Naive B cell (primary cell): ENCODE results near the gene DDX19B. TPM values are rescaled to one million over a fixed set of nuclear protein-coding genes. Genes with fewer than 3 reads are reported as not detected.

Source experiments
- ATAC-seq, 2 donors: fragments of 150-1000 bp; cut with Tn5 transposase; 2 replicates each; pipeline ENCODE4 v1.10.0; 2021; ENCODE audit warnings: low read depth in 2 of 2, mild to moderate bottlenecking in 2 of 2, moderate library complexity in 2 of 2
- DNase-seq: peaks from one replicate; pipeline ENCODE4 v3.0.0; 2022
- H3K27ac Mint-ChIP-seq, 6 donors: one replicate each; pipeline ENCODE4 v1.8.0; 2020 to 2022; ENCODE audit warnings: mild to moderate bottlenecking in 6 of 6, mixed read lengths in 6 of 6, moderate library complexity in 5 of 6, inconsistent platforms in 2 of 6
- H3K27me3 Mint-ChIP-seq, 3 donors: one replicate each; pipeline ENCODE4 v1.8.0; 2021 to 2022; ENCODE audit warnings: mixed read lengths in 3 of 3, mild to moderate bottlenecking in 1 of 3
- H3K36me3 Mint-ChIP-seq, 2 donors: one replicate each; pipeline ENCODE4 v1.8.0; 2020 to 2022; ENCODE audit warnings: mixed read lengths in 2 of 2, inconsistent platforms in 1 of 2, mild to moderate bottlenecking in 1 of 2
- H3K4me1 Mint-ChIP-seq, 3 donors: one replicate each; pipeline ENCODE4 v1.8.0; 2020 to 2022; ENCODE audit warnings: mixed read lengths in 3 of 3, inconsistent platforms in 1 of 3, mild to moderate bottlenecking in 1 of 3, moderate library complexity in 1 of 3
- H3K4me3 Mint-ChIP-seq, 8 donors: one replicate each; pipeline ENCODE4 v1.8.0; 2020 to 2022; ENCODE audit warnings: mild to moderate bottlenecking in 8 of 8, mixed read lengths in 8 of 8, moderate library complexity in 8 of 8, inconsistent platforms in 2 of 8
- H3K9me3 Mint-ChIP-seq, 7 donors: one replicate each; pipeline ENCODE4 v1.8.0; 2020 to 2022; ENCODE audit warnings: mixed read lengths in 7 of 7, mild to moderate bottlenecking in 5 of 7, inconsistent platforms in 2 of 7, moderate library complexity in 1 of 7
- polyA plus RNA-seq, 6 donors: library from polyadenylated mRNA; unstranded; fragments of 300-500 nt; fragmentation: Illumina TruSeq; gene quantifications; one replicate each; pipeline ENCODE4 v1.2.3, GENCODE V29; 2021; ENCODE audit warnings: low read depth in 6 of 6

The DDX19B gene
- polyA plus RNA-seq, 6 donors from 2014 or later = 33.8 to 54.6 (median 37.8) TPM

DNA sequence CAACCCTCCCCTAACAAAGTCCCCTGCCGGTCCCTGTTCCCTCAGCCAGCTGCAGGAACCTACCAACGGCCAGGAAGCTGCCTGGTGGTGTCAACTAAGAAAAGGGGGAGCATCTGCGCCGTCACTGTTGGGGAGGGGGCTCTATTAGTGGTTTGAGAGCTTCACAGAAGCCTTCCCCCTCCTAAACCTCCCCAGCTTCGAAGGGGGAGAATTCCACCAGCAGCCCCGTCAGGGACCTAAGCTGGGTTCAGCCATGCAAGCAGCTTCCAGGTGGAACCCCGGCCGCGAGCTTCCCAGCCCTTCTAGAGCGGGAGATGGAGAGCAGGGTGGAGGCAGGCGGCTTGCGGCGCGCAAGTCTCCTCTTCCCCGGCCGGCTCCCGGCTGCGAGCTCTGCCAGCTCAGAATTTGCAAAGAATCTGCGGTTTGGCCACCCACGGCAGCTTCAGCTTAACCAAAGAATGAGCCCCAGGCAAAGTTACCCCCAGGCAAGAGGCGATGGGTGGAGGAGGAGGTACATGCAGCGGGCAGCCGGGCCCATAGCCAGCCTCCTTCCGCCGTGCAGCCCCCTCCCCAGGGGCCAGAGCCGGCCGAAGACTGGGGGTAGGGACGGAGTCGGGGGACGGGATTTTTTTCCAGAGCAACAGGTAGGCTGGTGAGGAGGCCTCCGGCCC, 81.4 kb downstream of the DDX19B start:
- H3K27ac Mint-ChIP-seq = peak overlapping the region in 5 of 6 donors; percentile 27 to 96 (median 92)
- H3K27me3 Mint-ChIP-seq = no peaks in the 10 kb centered on the region
- H3K36me3 Mint-ChIP-seq = peaks cover 0 to 4% of the 10 kb centered on the region in 2 donors
- peaks cover 8 to 24% (median 22%) of the 10 kb centered on the region in 3 donors for H3K4me1 Mint-ChIP-seq
- DNase-seq (peak; percentile 55), ATAC-seq (peak; percentile 18 to 25)
- H3K4me3 Mint-ChIP-seq = peak overlapping the region; percentile 92 to 99 (median 98)
- H3K9me3 Mint-ChIP-seq = no peaks in the 10 kb centered on the region

DNA sequence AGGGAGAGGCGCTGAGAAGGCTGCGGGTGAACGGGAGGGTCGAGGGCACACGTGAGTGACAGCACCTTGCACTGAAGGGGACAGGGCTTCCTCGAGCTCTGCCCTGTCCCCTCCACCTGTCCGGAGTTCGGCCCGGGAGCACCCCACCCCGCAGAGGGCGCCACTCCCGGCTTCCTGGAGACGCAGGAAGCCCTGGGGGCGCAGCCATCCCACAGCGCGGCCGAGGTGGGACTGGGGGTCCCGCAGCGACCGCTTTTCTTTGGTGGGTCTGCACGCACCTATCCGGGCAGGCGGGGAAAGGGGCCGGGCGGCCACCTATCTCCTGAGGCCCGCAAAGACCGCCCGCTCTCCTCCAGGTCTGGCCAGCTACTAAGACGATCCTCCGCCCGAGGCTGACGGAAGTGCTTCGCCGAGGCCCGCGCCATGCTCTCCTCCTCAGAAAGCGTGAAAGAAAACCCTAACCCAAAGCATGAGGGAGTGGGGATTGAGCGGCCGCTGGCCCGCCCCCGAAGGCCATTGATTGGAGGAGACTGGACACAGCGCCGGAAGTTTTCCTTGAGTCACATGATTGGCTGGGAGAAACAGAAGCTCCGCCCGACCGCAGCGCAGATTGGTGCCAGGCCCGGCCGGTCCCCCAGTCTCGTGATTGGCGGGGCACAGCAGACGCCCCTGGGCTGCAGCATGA, 82.1 kb downstream of the DDX19B start:
- Mint-ChIP-seq H3K27ac (peak overlapping the region; percentile 89 to 96 (median 94)), H3K9me3 (no peaks in the 10 kb centered on the region), H3K36me3 (peaks cover 0 to 5% of the 10 kb centered on the region in 2 donors), H3K4me3 (peak overlapping the region; percentile 92 to 99 (median 98)), H3K4me1 (peaks cover 8 to 24% (median 22%) of the 10 kb centered on the region in 3 donors), H3K27me3 (no peaks in the 10 kb centered on the region)
- ATAC-seq (peak; percentile 91 to 93), DNase-seq (peak; percentile 96)

GRCh38 chr16:70381604-70382342, 82.8 kb downstream of the DDX19B start:
- Mint-ChIP-seq H3K9me3 (no peaks in the 10 kb centered on the region), H3K4me1 (peaks cover 8 to 24% (median 22%) of the 10 kb centered on the region in 3 donors), H3K27ac (peak overlapping the region in 5 of 6 donors; percentile 37 to 96 (median 92)), H3K36me3 (peaks cover 0 to 5% of the 10 kb centered on the region in 2 donors), H3K27me3 (no peaks in the 10 kb centered on the region), H3K4me3 (peak overlapping the region; percentile 92 to 99 (median 98))
- no peak for DNase-seq
- peak; percentile 6 to 9 for ATAC-seq

DNA sequence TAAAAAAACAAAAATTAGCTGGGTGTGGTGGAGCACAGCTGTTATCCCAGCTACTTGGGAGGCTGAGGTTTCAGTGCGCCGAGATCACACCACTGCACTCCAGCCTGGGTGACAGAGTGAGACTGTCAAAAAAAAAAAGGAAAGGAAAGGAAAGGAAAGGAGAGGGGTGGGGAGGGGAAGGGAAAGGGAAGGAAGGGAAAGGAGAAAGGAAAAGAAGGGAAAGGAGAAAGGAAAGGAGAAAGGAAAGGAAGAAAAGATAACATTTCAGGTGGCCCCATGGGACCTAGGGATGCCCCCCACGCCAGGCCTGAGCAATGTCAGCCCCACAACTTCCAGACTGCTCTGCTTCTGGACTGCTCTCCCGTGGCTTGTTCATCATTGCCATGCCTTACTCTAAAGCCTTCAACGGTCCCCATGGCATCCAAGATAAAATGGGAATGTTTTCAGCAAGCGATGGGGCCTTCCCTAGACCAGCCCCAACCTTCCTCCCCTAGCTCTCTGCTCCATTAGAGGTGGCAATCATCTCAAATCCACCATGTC, 84.5 kb downstream of the DDX19B start:
- Mint-ChIP-seq H3K9me3 (no peaks in the 10 kb centered on the region), H3K4me3 (peak overlapping the region in 5 of 8 donors; percentile 20 to 98 (median 66)), H3K36me3 (peaks cover 7 to 12% of the 10 kb centered on the region in 2 donors), H3K4me1 (peaks cover 4 to 20% (median 19%) of the 10 kb centered on the region in 3 donors), H3K27ac (peak overlapping the region in 3 of 6 donors; percentile 8 to 54 (median 26)), H3K27me3 (no peaks in the 10 kb centered on the region)
- no peak for ATAC-seq
- DNase-seq = no peak

Other genes starting within 250 kb of the DDX19B start
- gene PDPR, start 184.9 kb upstream of the DDX19B start, polyA plus RNA-seq = 10 to 100 TPM in 1 of 6 donors, 1 to 10 TPM in 5; 2.3 to 16.4 (median 7.0) TPM
- not detected for gene CLEC18C, start 125.4 kb upstream of the DDX19B start, polyA plus RNA-seq
- 10 to 100 TPM in 5 of 6 donors, 1 to 10 TPM in 1; 8.1 to 24.6 (median 12.2) TPM for gene EXOSC6, start 47.2 kb upstream of the DDX19B start, polyA plus RNA-seq
- gene AARS1, start 9.7 kb upstream of the DDX19B start, polyA plus RNA-seq = 10 to 100 TPM; 24.6 to 42.7 (median 28.8) TPM
- gene DDX19A, start 47.7 kb downstream of the DDX19B start, polyA plus RNA-seq = 10 to 100 TPM; 30.4 to 45.7 (median 38.0) TPM
- gene ST3GAL2, start 139.9 kb downstream of the DDX19B start, polyA plus RNA-seq = 10 to 100 TPM; 12.7 to 28.7 (median 22.3) TPM
- gene FCSK, start 155.4 kb downstream of the DDX19B start, polyA plus RNA-seq = 1 to 10 TPM; 2.5 to 5.8 (median 4.7) TPM
- 10 to 100 TPM; 41.7 to 83.4 (median 51.2) TPM for gene COG4, start 224.4 kb downstream of the DDX19B start, polyA plus RNA-seq
- 100 to 1,000 TPM in 1 of 6 donors, 10 to 100 TPM in 5; 29.3 to 136 (median 74.0) TPM for gene SF3B3, start 224.6 kb downstream of the DDX19B start, polyA plus RNA-seq